HG03097 (cell line): ENCODE measurements around the gene SNN.
A peak's percentile ranks its signal among the peaks of the same experiment; 100 is the strongest.

Experiments
- ATAC-seq: cut with Tn5 transposase; IDR thresholded peaks from one replicate; pipeline ENCODE4 v1.9.1; 2021; ENCODE audit not compliant: unreplicated experiment, low FRiP score

SNN gene

GRCh38 chr16:11677959-11678881 lies 10.0 kb downstream of the SNN start:
- ATAC-seq: no peak

GRCh38 chr16:11679250-11679649 lies 11.0 kb downstream of the SNN start:
- no peak for ATAC-seq

DNA sequence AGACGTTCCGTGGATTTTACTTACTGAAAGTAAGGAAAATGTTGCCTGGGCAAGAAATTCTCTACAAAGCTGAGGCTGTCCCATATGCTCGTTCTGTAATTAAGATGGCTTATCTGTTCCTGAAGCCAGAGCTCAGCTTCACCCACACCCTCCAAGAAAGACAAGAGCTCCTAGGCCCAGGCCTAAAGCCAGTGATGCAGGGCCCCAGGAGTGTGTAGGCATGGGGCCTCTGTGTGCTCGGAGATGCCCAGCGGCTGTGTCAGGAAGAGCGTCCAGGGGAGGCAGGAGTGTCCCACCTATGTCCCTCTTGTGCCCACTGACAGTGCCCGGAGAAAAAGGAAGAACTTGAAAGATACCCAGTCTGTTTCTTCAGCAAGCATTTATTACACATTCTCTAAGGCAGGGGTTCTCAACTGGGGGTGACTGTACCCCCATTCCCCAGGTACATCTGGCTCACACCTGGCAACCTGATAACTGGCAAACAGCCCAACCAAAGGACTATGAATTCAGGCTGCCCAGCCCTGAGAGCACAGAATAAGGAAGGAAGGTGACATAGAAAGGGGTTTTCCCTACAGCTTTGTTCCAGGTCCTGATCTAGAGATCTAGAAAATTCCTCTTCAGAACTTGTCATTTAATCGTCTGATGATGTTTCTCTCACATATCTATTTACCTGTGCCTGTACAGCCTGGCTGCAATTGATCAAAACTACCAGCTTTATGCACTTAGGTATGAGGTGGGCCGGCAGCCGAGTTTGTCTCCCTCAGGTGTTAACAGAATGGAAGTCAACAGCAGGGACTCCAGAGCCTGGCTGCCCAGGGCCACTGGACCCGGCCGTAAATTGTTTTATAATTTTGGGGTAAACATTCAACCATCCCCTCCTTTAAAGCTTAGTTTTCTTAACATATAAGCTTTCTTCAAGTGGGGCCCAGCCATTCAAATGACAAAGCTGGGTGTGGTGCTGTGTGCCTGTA lies 12.0 kb downstream of the SNN start:
- ATAC-seq: no peak

- ATAC-seq: peak; percentile 25
These were observed 13.3 kb downstream of the SNN start for GRCh38 chr16:11681556-11681955.

- peak; percentile 36 for ATAC-seq
These were observed 13.9 kb downstream of the SNN start for GRCh38 chr16:11681976-11682654.

GRCh38 chr16:11682655-11683096 lies 14.4 kb downstream of the SNN start:
- no peak for ATAC-seq

- no peak for ATAC-seq
These were observed 14.9 kb downstream of the SNN start for GRCh38 chr16:11683145-11683544.

DNA sequence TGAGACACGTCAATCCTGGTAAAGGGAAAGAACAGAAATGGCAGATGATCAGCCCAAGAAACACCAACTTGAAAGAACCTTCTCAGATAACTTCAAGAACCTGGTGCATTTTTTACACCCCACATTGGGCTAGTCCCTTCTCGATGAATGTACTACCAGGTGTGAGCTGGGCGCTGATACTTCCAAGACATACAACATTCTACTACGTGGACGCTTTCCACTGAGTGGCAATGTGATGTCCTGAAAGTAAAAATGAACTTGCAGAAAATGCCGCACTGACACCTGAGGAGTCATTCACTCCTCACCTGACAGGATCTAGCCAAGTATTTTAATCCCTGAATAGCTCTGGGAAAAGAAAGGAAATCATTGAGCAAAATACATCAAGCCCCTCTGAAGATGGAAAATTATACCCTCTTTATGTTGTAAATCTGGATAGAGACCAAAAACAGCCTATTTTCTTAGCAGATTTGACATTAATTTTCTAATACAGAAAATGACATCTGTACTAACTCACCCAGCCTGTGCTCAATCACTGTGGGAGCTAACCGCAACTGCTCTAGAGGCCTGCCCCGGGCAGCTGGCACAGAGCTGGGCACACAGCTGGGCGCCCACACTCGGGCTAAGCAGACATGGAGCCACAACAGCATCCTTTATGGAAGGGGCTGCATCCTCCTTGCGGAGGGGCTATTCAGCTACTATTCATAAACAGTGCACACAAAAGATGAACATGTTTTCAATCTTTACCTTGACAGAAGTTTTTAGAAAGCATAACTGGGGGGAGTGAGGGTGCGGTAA lies 16.2 kb downstream of the SNN start:
- no peak for ATAC-seq

DNA sequence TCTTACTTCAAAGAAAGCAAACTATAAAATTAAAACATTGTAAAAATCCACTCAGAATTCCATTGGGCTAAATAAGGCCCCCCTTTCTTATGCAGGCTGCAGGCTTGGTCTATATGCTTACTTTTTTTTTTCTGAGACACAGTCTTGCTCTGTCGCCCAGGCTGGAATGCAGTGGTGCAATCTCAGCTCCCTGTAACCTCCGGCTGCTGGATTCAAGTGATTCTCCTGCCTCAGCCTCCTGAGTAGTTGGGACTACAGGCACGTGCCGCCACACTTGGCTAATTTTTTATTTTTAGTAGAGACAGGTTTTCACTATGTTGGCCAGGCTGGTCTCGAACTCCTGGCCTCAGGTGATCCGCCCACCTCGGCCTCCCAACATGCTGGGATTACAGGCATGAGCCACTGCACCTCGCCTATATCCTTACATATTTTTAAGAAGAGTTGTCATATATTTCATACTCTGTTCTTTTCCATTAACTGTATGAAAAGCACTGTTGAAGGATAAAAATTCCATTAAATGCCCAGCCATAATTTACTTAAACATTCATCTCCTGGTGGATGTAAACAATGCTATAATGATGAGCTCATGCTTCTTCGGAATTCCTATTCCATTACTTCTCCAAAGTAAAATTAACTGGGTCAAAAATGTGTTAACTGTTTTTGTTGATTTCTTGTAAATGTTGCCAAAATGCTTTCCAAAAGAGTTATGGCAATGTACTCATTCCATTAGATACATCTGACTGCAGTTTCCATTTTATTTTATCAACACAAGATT lies 17.8 kb downstream of the SNN start:
- no peak for ATAC-seq

GRCh38 chr16:11686713-11687380 lies 18.6 kb downstream of the SNN start:
- ATAC-seq: no peak

DNA sequence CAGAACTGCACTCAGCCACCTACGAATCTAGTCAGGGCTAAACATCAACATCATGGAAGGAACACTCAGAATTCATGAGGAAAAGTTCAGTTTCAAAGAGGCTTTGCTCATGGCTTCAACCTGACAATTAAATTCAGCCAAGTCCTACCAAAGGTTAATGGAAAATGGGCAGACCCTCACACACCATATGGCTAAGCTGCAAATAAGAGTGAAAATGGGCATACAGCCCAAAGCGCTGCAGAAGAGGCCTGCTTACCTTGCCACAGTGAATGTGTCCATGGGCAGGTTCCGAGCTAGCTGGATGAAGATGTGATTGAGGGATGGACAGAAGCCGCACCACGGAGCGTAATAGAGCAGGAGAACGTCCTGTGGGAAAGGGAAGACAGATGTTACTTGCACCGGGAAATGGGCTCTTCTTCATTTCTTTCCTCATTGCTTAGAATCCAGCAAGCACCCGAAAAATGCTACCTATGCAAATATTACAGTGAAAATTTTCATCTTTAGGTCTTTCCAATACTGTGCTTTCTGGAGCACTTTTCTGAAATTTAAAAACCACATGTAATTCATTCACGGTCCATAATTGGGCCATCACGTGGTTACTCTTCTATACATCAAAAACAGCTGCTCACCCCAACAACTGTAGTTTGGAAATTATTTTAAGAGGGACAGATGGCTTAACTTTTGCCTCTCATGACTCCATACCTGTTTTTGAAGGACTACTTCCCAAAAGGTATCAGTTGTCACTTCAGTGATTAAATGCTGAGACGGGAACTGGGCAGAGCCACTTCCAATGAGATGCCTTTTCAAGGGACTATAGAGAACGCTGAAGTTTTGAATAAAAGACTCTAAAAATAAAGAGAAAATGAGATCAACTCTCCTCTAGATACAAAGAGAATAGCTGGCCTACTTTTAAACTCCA lies 19.6 kb downstream of the SNN start:
- ATAC-seq: no peak

GRCh38 chr16:11688520-11688886 lies 20.2 kb downstream of the SNN start:
- no peak for ATAC-seq

GRCh38 chr16:11689031-11689840 lies 21.0 kb downstream of the SNN start:
- ATAC-seq: peak; percentile 81

- ATAC-seq: no peak
These were observed 23.0 kb downstream of the SNN start for GRCh38 chr16:11691235-11691634.

DNA sequence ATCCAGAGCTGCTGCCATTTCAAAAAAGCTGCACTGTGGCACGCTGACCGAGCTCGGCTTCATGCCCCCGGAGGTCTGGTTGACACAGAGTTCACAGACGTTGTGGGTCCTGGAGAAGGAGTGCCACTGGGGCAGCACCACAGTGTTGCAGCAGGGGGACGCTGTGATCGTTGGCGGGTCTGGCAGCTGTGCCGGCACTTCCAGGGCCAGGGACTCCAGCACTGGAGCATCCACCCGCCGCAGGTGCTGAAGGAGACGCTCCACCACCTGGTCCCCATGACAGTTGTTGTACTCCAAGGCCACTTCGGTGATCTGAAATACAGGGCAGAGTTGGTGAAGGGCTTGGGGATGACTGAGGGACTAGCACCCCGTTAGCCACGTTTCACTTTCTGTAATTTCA lies 23.5 kb downstream of the SNN start:
- ATAC-seq: no peak

DNA sequence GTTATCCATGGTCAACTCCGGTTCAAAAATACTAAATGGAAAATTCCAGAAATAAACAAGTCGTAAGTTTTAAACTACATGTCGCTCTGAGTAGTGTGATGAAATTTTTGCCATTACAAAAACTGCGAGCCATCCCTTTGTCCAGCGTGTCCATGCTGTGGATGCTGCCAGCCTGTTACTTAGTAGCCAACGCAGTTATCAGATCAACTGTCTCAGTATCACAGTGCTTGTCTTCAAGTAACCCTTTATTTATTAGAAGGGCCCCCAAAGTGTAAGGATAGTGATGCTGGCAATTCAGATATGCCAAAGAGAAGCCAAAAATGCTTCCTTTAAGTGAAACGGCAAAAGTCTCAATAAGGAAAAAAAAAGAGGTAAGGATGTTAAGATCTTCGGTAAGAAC lies 23.9 kb downstream of the SNN start:
- no peak for ATAC-seq

GRCh38 chr16:11692651-11693050 lies 24.4 kb downstream of the SNN start:
- ATAC-seq: no peak
